ENCODE measurements around the gene CUX1. TPM values are rescaled to one million over a fixed set of nuclear protein-coding genes. Genes with fewer than 3 reads are reported as not detected.

CUX1 gene
- total RNA-seq, 3 donors from 2014 or later = 35.1 to 54.4 (median 41.1) TPM

- Histone ChIP-seq H3K4me3 (no peak overlapping the region), H3K27me3 (no peaks in the 10 kb centered on the region), H3K36me3 (no peaks in the 10 kb centered on the region), H3K27ac (no peak overlapping the region), H3K4me1 (no peaks in the 10 kb centered on the region), H3K9me3 (no peaks in the 10 kb centered on the region)
- DNase-seq (ENCODE audit: low spot score in 2 of 2) = no peak
- TF ChIP-seq POLR2AphosphoS5 (IDR thresholded peaks at IDR 0.05) (no peak), POLR2A (IDR thresholded peaks at IDR 0.05) (no peak)
- TF ChIP-seq, protein P1, sequence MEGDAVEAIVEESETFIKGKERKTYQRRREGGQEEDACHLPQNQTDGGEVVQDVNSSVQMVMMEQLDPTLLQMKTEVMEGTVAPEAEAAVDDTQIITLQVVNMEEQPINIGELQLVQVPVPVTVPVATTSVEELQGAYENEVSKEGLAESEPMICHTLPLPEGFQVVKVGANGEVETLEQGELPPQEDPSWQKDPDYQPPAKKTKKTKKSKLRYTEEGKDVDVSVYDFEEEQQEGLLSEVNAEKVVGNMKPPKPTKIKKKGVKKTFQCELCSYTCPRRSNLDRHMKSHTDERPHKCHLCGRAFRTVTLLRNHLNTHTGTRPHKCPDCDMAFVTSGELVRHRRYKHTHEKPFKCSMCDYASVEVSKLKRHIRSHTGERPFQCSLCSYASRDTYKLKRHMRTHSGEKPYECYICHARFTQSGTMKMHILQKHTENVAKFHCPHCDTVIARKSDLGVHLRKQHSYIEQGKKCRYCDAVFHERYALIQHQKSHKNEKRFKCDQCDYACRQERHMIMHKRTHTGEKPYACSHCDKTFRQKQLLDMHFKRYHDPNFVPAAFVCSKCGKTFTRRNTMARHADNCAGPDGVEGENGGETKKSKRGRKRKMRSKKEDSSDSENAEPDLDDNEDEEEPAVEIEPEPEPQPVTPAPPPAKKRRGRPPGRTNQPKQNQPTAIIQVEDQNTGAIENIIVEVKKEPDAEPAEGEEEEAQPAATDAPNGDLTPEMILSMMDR (IDR thresholded peaks at IDR 0.05) = no peak
- intact Hi-C loops (cut with DNase I; ENCODE audit: low total_unique reads) = no loop called here
Observed at GRCh38 chr7:101990811-101991418, 173.5 kb downstream of the CUX1 start.

DNA sequence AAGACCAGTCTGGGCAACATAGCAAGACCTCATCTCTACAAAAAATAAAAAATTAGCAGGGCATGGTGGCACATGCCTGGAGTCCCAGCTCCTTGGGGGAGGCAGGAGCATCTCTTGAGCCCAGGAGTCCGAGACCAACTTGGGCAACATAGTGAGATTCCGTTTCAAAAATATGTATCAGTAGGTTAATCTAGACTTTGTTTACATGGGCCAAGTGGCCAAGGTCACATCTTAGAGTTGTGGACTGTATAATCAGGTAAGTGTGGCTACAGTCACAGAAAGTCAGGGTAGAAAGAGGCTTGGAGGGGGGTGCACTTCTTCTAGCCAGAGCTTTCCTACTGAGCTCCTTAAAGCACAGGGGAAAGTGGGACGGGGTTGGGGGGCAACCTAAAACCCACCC lies 174.4 kb downstream of the CUX1 start:
- TF ChIP-seq, protein P1 (IDR thresholded peaks at IDR 0.05) = no peak
- no peak for TF ChIP-seq POLR2AphosphoS5 (IDR thresholded peaks at IDR 0.05)
- TF ChIP-seq POLR2A (IDR thresholded peaks at IDR 0.05) = no peak
- no peak for DNase-seq (ENCODE audit: low spot score in 2 of 2)
- intact Hi-C loops (cut with DNase I; ENCODE audit: low total_unique reads) = no loop called here
- H3K9me3 ChIP-seq = no peaks in the 10 kb centered on the region
- no peaks in the 10 kb centered on the region for H3K36me3 ChIP-seq
- H3K4me1 ChIP-seq = no peaks in the 10 kb centered on the region
- no peak overlapping the region for H3K27ac ChIP-seq
- no peaks in the 10 kb centered on the region for H3K27me3 ChIP-seq
- H3K4me3 ChIP-seq = no peak overlapping the region

DNA sequence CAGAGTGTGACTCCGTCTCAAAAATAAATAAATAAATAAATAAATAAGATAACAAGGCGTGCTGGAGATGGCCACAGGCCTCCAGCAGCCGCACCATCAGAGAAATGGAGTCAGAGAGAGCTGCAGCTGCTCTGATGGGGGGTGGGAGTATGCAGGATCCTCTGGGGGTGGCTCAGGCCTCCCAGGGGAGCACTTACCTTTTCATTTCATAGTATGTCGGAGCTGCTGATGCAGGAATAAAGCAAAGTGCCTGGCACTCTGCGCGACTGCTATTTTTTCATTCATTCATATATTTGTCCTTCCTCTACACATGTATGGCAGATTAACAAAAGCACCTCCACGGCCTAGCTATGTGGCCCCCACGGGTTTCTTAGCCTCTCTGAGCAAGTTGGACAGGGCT lies 175.9 kb downstream of the CUX1 start:
- Histone ChIP-seq H3K36me3 (no peaks in the 10 kb centered on the region), H3K4me3 (no peak overlapping the region), H3K27ac (no peak overlapping the region), H3K27me3 (no peaks in the 10 kb centered on the region), H3K4me1 (no peaks in the 10 kb centered on the region), H3K9me3 (no peaks in the 10 kb centered on the region)
- TF ChIP-seq POLR2AphosphoS5 (IDR thresholded peaks at IDR 0.05) (no peak), POLR2A (IDR thresholded peaks at IDR 0.05) (no peak)
- TF ChIP-seq, protein P1 (IDR thresholded peaks at IDR 0.05) = no peak
- intact Hi-C loops (cut with DNase I; ENCODE audit: low total_unique reads) = no loop called here
- no peak for DNase-seq (ENCODE audit: low spot score in 2 of 2)

GRCh38 chr7:101995121-101995520 lies 177.7 kb downstream of the CUX1 start:
- H3K4me1 ChIP-seq = no peaks in the 10 kb centered on the region
- TF ChIP-seq, protein P1 (IDR thresholded peaks at IDR 0.05) = no peak
- intact Hi-C loops (cut with DNase I; ENCODE audit: low total_unique reads) = no loop called here
- DNase-seq (ENCODE audit: low spot score in 2 of 2) = no peak
- H3K36me3 ChIP-seq = no peaks in the 10 kb centered on the region
- H3K4me3 ChIP-seq = no peak overlapping the region
- no peaks in the 10 kb centered on the region for H3K27me3 ChIP-seq
- no peaks in the 10 kb centered on the region for H3K9me3 ChIP-seq
- no peak overlapping the region for H3K27ac ChIP-seq

DNA sequence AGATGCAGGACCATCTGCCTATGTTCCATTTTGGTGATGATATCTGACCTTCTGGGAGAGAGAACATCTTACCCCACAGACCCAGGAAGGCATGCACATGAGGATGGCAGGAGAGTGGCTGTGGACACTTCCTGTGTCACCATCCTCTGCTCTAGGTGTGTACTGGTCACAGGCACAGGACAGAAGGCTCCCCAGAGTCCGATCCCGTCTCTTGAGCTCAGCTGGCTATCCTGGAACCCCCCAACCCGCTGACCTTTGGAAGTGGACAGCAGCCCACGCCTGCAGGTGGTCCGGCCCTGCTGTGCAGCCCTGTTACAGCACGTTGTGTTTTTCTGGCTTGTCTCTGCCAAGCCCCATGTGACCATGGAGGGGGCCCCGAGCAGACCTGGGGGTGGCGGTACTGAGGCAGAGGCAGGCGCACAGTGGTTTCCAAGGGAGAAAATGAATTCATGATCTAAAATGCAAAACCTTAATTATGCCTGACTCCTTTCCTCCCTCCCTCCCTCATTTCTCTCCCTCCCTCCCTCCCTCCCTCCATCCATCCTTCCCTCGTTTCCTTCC lies 178.8 kb downstream of the CUX1 start:
- Histone ChIP-seq H3K4me1 (no peaks in the 10 kb centered on the region), H3K9me3 (no peaks in the 10 kb centered on the region), H3K4me3 (no peak overlapping the region), H3K27me3 (no peaks in the 10 kb centered on the region), H3K27ac (no peak overlapping the region), H3K36me3 (no peaks in the 10 kb centered on the region)
- intact Hi-C loops (cut with DNase I; ENCODE audit: low total_unique reads) = no loop called here
- DNase-seq (ENCODE audit: low spot score in 2 of 2) = no peak
- no peak for TF ChIP-seq POLR2AphosphoS5 (IDR thresholded peaks at IDR 0.05)
- TF ChIP-seq POLR2A (IDR thresholded peaks at IDR 0.05) = no peak
- TF ChIP-seq, protein P1 (IDR thresholded peaks at IDR 0.05) = no peak

Measured in breast epithelium (tissue), 4 donors.